ENCODE data around the gene CNOT1.

Gene CNOT1

DNA sequence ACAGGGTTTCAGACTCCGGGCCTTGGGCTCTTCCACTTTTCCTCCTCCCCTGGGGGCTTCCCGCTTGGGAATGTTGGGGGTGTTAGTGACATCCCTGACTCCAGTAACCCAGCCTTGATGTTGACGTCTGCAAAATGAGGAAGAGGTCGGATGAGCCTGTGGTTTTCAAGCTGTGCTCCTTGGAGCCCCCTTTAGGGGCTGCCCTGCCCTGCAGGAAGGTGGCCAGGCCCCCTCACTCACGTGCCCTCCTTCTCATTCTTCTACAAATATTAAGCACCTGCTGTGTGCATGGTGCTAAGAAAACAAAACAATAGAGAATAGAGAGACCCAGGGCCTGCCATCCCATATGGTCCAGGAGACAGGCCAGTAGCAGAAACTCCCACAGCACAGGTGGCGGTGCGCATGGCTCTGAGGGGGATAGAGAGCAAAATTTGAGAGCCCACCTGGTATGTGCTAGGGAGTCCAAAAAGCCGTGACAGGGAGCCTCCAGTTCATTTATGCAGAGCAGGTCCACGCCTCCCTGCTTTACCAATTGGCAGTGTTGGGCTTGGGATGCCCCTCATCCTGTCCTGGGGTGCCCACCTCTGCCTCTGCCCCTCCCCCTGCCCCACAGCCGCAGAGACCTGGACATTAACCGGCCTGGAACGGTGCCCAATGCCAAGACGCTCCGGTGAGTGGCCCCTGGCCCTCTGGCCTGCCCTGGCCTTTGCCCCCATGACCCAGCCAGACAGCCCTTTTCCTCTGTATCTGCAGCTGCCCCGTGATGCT, 122.2 kb downstream of the CNOT1 start:
- DNase-seq (ENCODE audit: low read depth, low spot score), result no peak
- no peak overlapping the region for H3K27ac ChIP-seq

DNA sequence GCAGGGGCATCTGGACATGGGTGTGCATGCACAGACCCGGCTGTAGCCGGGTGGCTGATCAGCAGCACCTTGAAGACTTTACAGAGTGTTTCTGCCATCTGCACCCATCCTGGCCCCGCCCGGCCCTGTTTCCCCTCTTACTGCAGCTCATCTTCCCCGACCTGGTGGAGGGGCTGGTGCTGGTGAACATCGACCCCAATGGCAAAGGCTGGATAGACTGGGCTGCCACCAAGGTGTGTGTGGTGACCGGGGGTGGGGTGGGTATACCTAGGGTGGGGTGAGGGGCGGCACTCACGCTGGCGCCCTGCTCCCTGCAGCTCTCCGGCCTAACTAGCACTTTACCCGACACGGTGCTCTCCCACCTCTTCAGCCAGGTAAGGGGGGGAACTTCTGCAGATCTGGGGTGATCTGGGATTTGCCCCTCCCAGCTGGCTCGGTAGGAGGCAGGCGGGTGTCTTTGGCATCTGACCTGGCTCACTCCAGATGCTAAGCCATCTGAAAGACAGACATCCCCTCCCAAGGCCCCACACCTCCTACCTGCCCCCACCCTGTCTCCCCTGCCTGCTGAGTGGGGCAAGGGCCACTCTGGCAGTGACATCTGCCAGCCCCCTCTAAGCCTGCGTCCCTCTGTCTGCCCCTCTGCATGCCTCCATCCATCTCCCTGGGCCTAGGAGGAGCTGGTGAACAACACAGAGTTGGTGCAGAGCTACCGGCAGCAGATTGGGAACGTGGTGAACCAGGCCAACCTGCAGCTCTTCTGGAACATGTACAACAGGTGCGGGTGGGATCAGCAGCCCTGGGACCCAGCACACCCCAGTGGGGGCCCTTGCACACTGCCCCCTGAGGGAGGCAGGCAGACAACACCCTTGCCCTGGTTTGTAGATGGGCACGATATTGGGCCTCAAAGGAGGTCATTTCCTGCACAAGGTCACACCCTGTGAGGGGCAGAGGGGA, 123.1 kb downstream of the CNOT1 start:
- no peak for DNase-seq (ENCODE audit: low read depth, low spot score)
- H3K27ac ChIP-seq, result no peak overlapping the region

DNA sequence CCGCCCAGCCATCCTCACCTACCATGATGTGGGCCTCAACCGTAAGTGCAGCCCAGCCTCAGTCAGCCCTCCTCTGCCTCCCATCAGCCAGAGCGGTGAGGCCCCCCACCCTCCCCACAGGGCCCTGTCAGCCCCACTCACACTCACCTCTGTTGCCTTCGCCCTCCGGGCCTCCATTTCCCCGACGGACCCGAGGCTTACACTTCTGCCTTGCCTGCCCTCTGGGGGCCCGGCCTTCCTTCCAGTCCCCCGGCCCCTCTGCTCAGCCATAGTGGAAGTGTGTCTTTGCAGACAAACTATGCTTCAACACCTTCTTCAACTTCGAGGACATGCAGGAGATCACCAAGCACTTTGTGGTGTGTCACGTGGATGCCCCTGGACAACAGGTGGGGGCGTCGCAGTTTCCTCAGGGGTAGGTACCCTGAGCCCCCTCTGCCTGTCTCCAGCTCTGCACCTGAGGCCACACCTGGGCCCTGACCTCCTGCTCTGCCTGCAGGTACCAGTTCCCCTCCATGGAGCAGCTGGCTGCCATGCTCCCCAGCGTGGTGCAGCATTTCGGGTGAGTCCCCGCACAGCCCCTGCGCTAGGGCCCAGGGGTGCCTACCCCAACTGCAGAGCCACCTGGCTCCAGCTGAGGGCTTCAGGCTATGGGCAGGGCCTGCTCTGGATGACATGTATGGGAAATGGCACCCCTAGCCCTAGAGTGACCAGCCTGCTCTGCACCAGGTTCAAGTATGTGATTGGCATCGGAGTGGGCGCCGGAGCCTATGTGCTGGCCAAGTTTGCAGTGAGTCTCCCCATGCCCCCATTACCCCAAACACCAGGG, 125.5 kb downstream of the CNOT1 start:
- no peak overlapping the region for H3K27ac ChIP-seq

DNA sequence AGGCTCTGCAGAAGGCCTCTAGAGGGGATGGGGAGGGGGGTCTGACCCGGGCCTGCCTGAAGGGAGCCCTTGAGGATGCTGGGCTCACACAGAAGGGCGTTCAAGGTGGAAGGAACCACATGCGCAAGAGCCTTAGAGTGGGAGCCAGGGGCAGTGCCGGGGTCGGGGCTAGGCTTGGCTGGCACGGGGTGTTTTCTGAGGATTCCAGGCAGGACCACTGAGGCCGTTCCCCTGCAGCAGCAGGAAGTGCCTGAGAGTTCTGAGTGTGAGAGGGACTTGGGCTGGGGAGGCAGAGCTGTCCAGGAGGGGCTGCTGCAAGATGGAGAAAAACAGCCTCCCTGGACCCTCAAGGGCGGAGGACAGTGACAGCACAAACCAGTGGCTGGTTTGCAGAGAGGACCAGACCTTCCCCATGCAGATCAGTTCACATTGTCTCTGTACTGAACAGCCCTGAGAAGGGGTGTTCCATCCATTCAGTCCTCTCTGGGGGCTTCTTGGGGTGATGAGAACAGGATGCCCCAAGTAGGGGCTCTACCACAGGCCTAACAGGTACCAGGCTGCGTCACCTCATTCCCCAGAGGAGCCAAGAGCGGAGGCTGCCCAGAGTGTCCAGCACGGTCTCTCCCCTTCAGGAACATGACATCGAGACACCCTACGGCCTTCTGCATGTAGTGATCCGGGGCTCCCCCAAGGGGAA, 126.3 kb downstream of the CNOT1 start:
- no peak for DNase-seq (ENCODE audit: low read depth, low spot score)
- H3K27ac ChIP-seq, result no peak overlapping the region

More for the DNA sequence above, 125.5 kb downstream of the CNOT1 start:
- DNase-seq (ENCODE audit: low read depth, low spot score), result no peak

DNA sequence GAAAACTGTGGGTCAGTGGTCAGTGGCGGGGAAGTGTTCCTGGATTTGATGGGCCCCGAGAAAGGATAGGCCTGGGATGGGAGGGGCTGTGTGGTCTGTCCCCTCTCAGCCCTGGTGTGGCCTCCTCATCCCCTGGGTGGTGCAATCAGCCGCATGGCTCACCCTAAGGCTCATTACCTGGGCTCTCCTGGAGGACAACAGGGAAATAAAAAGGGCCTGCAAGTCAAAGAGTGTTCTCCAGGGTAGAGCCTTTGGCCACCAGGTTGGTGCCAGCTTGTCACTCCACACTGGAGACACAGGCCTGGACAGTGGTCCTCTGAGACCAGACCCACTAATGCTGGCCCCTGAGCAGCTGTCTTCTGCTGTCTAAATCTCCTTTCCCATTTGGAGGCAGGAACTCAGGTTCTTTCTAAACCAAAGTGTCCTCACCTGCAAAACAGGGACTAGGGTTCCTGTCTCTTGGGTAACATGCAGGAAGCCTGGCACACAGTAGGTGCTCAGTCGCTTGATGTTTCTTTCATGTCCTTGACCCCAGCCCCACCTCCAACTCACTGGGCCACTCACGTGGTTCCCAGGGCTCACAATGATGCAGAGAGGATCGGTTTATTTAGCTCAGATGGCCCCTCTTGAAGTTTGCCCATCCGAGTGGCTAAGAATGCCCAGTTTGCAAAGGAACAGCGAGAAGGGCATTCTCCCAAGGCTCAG, 127.3 kb downstream of the CNOT1 start:
- DNase-seq (ENCODE audit: low read depth, low spot score), result no peak
- no peak overlapping the region for H3K27ac ChIP-seq

DNA sequence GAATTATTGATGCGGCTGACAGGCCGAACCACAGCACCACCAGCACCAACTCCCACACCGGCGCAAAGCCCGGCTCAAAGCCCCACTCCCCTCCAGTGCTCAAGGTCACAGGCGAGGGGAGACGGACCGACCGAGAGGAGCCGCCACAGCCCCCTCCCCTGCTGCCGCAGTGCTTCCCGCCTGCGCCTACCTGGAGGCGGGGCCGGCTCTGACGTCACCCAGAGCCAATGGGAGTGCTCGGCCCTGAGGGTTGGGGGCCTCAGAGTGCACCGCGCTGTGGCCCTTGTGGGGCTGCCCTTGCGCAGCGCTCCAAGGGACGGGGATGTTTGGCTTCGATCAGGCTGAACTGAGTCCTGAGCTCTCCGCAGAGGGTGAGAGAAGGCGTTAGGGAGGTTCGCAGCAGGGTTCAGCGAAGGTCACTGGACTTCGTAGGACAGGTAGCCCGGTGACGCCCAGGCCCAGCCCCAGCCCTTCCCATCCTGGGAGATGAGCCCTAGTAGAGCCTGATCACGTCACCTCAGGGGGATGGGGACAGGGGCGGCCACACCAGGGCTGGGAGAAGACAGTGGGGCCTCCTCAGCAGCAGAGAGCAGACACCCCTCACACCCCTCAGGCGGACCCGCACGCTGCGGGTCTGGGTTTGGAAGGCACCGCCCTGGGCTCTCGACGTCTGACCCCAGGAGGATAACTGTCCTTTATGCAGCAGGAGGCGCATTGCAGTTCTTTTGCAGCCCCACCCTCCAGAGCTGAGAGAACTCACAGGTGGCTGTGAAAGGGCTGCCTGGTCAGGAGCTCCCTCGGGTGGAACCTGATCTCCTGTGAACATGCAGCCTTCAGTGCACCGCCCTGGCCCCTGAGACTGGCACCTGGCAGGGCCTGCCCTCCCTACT, 128.1 kb downstream of the CNOT1 start:
- no peak overlapping the region for H3K27ac ChIP-seq
- no peak for DNase-seq (ENCODE audit: low read depth, low spot score)

DNA sequence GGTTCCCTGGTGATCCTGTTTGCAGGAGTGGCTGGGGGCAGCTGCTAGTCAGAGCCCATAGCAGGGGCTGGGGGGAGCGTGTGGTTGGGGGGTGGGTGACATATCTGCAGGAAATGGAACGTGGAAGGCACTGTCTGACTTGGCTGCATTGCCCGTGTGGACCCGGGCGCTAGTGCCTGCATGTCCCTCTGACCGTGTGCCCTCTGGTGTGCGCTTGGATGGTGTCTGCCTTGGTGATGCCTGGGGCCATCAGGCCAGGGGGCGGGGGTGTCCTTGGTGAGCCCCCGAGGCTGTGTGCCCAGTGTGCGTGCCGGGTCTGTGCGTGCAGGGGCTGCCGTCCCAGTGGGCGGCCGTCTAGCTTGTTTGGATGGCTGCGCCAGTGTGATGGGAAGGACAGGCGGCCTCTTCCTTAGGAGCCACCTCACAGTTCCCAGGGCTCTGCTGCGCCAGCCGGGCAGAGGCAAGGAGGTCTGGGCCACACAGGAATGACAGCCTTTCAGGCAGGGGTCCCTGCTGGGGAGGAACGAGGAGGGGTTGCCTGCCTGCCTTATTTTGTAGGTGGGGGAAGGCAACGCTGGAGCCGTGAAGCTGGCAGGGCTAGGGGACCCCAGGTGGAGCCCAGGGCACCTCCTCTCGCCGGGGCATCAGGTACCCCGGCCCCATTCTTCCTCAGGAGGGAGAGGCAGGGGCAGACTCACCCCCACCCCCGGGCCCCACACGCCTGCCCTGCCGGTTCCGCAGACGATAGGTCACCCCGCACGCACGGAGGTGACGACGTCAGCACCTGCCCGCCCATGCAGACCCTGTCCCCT, 129.0 kb downstream of the CNOT1 start:
- H3K27ac ChIP-seq, result no peak overlapping the region
- no peak for DNase-seq (ENCODE audit: low read depth, low spot score)

DNA sequence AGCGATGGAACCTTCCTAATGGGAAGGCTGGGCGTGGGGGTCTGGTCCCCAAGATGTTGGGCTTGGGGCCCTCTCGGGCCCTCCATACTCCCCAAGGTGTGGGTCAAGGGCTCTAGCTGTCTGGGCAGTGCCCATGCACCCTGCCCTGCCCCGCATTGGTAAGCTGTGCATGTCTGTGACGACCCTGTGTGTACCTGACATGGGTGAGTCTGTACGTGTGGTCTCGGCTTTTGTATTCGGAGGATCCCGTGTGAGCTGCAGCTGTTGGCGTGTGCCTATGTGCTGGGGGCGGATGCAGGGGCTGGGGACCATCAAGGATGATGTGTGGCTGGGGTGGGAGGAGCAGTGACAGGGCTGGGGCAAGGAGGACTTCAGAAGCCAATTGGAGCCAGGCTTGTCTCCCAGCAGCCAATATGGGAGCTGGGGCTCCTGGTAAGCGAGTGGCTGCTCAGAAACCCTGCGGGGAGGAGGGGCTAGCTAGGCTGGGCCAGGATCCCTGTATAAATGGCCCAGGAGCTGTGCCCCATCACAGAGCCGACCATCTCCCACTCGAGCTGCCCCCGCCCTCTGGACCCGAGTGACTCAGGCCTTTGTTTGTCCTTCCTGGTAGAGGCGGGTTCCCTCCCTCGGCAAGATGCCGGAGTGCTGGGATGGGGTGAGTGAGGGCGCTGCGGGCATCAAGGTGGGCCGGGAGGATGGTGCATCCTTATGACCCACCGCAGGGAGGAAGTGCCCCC, 129.8 kb downstream of the CNOT1 start, which contains the start of gene NDRG4:
NDRG4 (plus strand) TSS at position 529 of the 737 bp plus-strand sequence; CDS start at position 635, 106 bp downstream.
- no peak for DNase-seq (ENCODE audit: low read depth, low spot score)
- no peak within 1 kb of the TSS for H3K27ac ChIP-seq

DNA sequence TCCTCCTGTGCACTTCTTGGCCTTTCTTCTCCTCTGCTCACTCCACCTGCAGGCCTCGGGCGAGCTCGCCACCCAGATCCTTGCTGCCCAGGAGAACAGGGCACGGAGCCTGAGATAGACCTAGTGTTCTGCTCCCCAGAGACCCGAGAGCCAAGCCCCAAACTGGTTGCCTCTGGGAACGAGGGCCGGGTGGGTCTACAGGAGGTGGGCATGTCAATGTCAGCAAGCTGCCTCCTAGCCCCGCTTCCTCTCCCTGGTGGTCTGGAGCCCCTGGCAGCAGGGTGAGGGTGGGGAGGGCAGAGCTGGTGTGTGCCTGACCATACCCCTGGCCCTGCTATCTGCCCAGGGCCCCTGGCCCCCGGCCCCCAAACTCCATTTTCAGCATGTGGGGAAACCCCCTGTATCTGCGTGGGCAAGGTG, 130.5 kb downstream of the CNOT1 start:
- no peak for DNase-seq (ENCODE audit: low read depth, low spot score)

DNA sequence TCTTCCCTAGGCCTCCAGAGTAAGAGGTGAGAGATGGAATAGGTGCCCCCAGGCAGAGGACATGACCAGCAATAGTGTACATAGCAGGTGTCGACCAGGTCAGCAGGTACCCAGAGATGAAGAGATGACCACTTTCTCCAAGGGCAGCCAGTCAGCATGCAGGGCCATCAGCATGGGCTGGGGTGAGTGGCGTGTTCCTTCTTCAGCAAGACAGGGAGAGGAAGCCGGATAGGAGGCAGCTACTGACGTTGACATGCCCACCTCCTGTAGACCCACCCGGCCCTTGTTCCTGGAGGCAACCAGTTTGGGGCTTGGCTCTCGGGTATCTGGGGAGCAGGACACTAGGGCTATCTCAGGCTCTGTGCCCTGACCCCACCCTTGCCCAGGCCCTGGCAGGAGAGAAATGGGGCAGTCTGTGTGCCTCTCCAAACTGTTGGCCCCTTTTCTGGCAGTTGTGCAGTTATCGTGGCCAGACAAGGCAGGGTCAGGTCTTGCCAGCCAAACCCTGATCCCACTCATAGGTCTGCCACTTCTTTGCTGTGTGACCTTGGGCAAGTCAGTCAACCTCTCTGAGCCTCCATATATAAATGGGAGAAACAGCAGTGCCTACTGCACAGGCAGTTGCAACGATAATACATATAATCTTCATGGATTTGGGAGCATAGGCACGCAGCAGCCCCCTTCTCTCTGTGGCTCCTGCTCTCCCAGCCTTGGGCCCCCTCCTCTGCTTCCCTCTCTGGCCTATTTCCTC, 131.1 kb downstream of the CNOT1 start:
- DNase-seq (ENCODE audit: low read depth, low spot score), result no peak
- no peak overlapping the region for H3K27ac ChIP-seq

More for the DNA sequence above, 130.5 kb downstream of the CNOT1 start:
- no peak overlapping the region for H3K27ac ChIP-seq

DNA sequence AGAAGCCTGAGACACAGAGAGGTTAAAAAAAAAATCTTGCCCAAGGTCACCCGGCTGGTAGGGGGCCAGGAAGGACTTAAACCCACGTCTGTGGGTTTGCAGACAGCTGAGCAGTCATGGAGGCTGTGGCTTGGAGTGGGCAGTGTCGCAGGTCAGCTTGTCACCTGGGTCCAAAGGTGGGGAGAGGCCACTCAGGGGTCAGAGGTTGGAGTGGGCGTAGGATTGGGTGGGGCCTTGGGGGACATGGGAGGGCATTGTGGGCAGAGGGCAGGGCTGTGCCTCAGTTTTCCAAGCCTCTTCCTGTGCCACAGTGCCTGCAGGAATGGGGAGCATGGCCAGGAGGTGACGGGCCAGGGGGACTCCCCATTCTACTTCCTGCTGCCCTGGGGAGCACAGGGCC, 131.7 kb downstream of the CNOT1 start:
- no peak for DNase-seq (ENCODE audit: low read depth, low spot score)
- no peak overlapping the region for H3K27ac ChIP-seq

DNA sequence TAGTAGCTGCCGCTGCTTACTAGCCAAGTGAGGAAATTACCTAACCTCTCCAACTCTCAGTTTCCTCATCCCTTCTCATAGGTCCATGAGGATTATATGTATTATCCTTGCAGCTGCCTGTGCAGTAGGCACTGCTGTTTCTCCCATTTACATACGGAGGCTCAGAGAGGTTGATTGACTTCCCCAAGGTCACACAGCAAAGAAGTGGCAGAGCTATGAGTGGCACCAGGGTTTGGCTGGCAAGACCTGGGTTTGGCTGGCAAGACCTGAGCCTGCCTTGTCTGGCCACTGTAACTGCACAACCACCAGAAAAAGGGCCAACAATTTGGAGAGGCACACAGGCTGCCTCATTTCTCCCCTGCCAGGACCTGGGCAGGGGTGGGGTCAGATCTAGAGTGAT, 132.2 kb downstream of the CNOT1 start:
- no peak for DNase-seq (ENCODE audit: low read depth, low spot score)

DNA sequence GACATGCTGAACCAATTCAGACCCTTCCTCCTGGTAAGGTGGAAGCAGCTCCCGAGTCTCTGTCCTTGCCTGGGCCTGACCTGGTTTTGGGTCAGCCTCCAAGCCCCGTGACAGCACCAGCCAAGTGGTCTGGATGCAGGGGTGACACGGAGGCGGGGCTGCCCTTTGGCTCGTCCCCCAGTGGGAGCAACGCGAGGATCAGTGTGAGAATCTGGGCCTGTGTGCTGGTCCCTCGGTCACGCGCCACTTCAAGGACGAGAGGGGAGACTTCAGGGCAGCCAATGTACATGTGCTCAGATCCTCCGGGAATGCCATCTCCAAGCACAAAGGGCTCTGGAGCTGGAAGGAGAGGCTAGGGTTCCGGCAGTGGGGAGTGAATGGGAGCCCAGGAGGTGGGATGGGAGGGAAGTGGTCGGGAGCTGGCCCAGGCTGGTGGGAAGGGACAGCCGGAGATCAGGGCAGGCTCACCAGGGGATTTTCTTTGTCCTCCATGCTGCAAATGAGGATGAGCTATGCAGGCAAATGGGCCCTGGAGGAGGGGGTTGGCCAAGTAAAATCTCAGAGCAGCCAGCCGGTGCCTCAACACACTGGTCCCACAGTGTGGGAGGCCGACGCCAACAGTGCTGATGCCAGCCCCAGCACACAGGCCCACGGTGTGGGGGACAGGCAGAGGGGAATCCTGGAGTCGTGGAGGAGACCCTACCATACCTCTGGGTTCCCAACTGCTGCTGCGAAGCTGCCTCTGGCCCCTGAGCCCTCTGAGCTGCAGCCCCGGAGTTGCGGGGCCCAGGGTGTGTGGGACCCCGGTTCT, 133.9 kb downstream of the CNOT1 start:
- H3K27ac ChIP-seq, result no peak overlapping the region

More for the DNA sequence above, 132.2 kb downstream of the CNOT1 start:
- H3K27ac ChIP-seq, result no peak overlapping the region

DNA sequence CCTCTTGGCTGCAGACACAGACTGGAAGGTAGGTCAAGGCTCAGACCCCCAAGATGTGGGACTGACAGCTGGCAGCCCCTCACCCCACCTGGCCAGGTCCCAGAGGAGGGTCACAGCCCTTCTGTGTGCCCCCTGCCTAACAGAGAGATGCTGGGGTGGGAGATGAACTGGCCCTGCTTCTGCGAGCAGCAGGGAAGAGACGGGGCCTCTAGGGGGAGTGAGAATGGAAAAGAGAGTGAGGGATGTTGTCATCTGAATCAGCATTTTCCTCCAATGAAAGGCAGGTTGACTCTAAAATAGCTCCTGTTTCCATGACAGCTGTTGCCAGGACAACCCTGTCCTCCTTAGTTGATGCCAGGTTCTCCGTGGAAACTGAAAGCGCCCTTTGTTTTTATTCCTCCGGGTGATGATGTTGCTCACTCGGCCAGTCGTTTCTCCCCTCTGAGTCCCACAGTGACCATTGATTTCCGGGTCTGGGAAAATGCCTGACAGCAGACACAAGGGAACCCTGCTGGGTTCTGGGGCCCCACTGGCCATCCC, 134.6 kb downstream of the CNOT1 start:
- no peak for DNase-seq (ENCODE audit: low read depth, low spot score)
- H3K27ac ChIP-seq, result no peak overlapping the region

More for the DNA sequence above, 133.9 kb downstream of the CNOT1 start:
- no peak for DNase-seq (ENCODE audit: low read depth, low spot score)
